Astrocyte (in vitro differentiated cells and primary cell): ENCODE data around the gene TIMELESS. TPM values are rescaled to one million over a fixed set of nuclear protein-coding genes. Genes with fewer than 3 reads are reported as not detected.

Source experiments
- DNase-seq: peaks from one replicate; pipeline ENCODE4 v3.0.0-alpha.2; 2010; ENCODE audit warnings: low read depth
- FAIRE-seq: peaks from 2 replicates; lab custom pipeline; 2011; peaks lifted over from hg19 to GRCh38; lab: Jason Lieb, UNC
- H2AFZ ChIP-seq: 2 replicates; pipeline ENCODE4 v1.6.0; 2012; ENCODE audit warnings: low read depth, low read length, inconsistent platforms
- H3K27ac ChIP-seq: 2 replicates; pipeline ENCODE4 v1.5.1; 2011; ENCODE audit warnings: low read depth, low read length, inconsistent platforms
- H3K27me3 ChIP-seq: 2 replicates; pipeline ENCODE4 v1.6.0; 2011; ENCODE audit warnings: low read length, inconsistent platforms; ENCODE audit not compliant: insufficient read depth
- H3K36me3 ChIP-seq: 2 replicates; pipeline ENCODE4 v1.5.1; 2011; ENCODE audit warnings: low read length, inconsistent platforms; ENCODE audit not compliant: insufficient read depth
- H3K4me1 ChIP-seq: 2 replicates; pipeline ENCODE4 v1.5.1; 2011; ENCODE audit warnings: low read length, inconsistent platforms; ENCODE audit not compliant: insufficient read depth
- H3K4me2 ChIP-seq: 2 replicates; pipeline ENCODE4 v1.6.0; 2012; ENCODE audit warnings: low read length, inconsistent platforms
- H3K4me3 ChIP-seq: 2 replicates; pipeline ENCODE4 v1.5.1; 2011; ENCODE audit warnings: low read depth, mild to moderate bottlenecking, low read length, inconsistent platforms; ENCODE audit not compliant: insufficient read depth
- H3K79me2 ChIP-seq: 2 replicates; pipeline ENCODE4 v1.6.0; 2012; ENCODE audit warnings: mild to moderate bottlenecking, low read length, inconsistent platforms; ENCODE audit not compliant: insufficient read depth
- H3K9ac ChIP-seq: 2 replicates; pipeline ENCODE4 v1.6.0; 2012; ENCODE audit warnings: mild to moderate bottlenecking, low read length, inconsistent platforms
- H3K9me3 ChIP-seq: 2 replicates; pipeline ENCODE4 v1.5.1; 2012; ENCODE audit warnings: low read depth, mild to moderate bottlenecking, low read length, inconsistent platforms; ENCODE audit not compliant: insufficient read depth
- H4K20me1 ChIP-seq: 2 replicates; pipeline ENCODE4 v1.6.0; 2012; ENCODE audit warnings: low read length, inconsistent platforms; ENCODE audit not compliant: insufficient read depth
- H3K27ac Mint-ChIP-seq: one replicate; pipeline ENCODE4 v1.8.0; 2021; ENCODE audit warnings: mild to moderate bottlenecking, mixed read lengths; ENCODE audit not compliant: unreplicated experiment
- H3K27me3 Mint-ChIP-seq: one replicate; pipeline ENCODE4 v1.8.0; 2021; ENCODE audit warnings: low read depth, mixed read lengths; ENCODE audit not compliant: unreplicated experiment
- H3K36me3 Mint-ChIP-seq: one replicate; pipeline ENCODE4 v1.8.0; 2021; ENCODE audit warnings: low read depth, mixed read lengths; ENCODE audit not compliant: unreplicated experiment
- H3K4me1 Mint-ChIP-seq: one replicate; pipeline ENCODE4 v1.8.0; 2021; ENCODE audit warnings: low read depth, mixed read lengths; ENCODE audit not compliant: unreplicated experiment
- H3K4me3 Mint-ChIP-seq: one replicate; pipeline ENCODE4 v1.8.0; 2021; ENCODE audit warnings: mild to moderate bottlenecking, moderate library complexity, mixed read lengths; ENCODE audit not compliant: unreplicated experiment
- H3K9me3 Mint-ChIP-seq: one replicate; pipeline ENCODE4 v1.8.0; 2021; ENCODE audit warnings: mild to moderate bottlenecking, mixed read lengths; ENCODE audit not compliant: unreplicated experiment
- CTCF ChIP-seq: IDR thresholded peaks from 2 replicates; pipeline ENCODE4 v1.5.1; 2011; ENCODE audit warnings: low read depth, mild to moderate bottlenecking, inconsistent platforms, low read length, moderate library complexity; ENCODE audit not compliant: insufficient read depth
- EZH2 ChIP-seq: IDR thresholded peaks from 2 replicates; pipeline ENCODE4 v1.6.1; 2012; ENCODE audit warnings: mild to moderate bottlenecking, low read length, inconsistent platforms; ENCODE audit not compliant: insufficient read depth
- total RNA-seq: library from RNA; stranded (reverse); gene quantifications from 2 replicates; pipeline ENCODE4 v1.2.1, GENCODE V29; 2021

TIMELESS gene
- total RNA-seq, 1 donor from 2014 or later: 8.5 TPM

GRCh38 chr12:56414401-56414800 lies 34.8 kb downstream of the TIMELESS start:
- DNase-seq: no peak
- Mint-ChIP-seq H3K27me3 (no peaks in the 10 kb centered on the region), H3K36me3 (peaks cover 8% of the 10 kb centered on the region), H3K4me3 (no peak overlapping the region), H3K27ac (no peak overlapping the region), H3K9me3 (no peaks in the 10 kb centered on the region), H3K4me1 (no peaks in the 10 kb centered on the region)
- no peaks in the 10 kb centered on the region for H4K20me1 ChIP-seq
- H3K27ac ChIP-seq: no peak overlapping the region
- H3K9ac ChIP-seq: no peak overlapping the region
- no peak overlapping the region for H3K4me2 ChIP-seq
- no peak overlapping the region for H2AFZ ChIP-seq
- no peaks in the 10 kb centered on the region for H3K9me3 ChIP-seq
- no peaks in the 10 kb centered on the region for H3K4me1 ChIP-seq
- H3K27me3 ChIP-seq: no peaks in the 10 kb centered on the region
- peaks cover 14% of the 10 kb centered on the region for H3K36me3 ChIP-seq
- H3K4me3 ChIP-seq: no peak overlapping the region
- no peak for TF ChIP-seq EZH2
- no peak for TF ChIP-seq CTCF
- no peak for FAIRE-seq
- H3K79me2 ChIP-seq: no peaks in the 10 kb centered on the region

GRCh38 chr12:56413392-56413791 lies 35.8 kb downstream of the TIMELESS start:
- no peak overlapping the region for H2AFZ ChIP-seq
- H4K20me1 ChIP-seq: no peaks in the 10 kb centered on the region
- FAIRE-seq (no peak), DNase-seq (no peak)
- Mint-ChIP-seq H3K4me1 (no peaks in the 10 kb centered on the region), H3K9me3 (no peaks in the 10 kb centered on the region), H3K4me3 (no peak overlapping the region), H3K27ac (no peak overlapping the region), H3K36me3 (peaks cover 8% of the 10 kb centered on the region), H3K27me3 (no peaks in the 10 kb centered on the region)
- H3K4me2 ChIP-seq: no peak overlapping the region
- no peaks in the 10 kb centered on the region for H3K27me3 ChIP-seq
- no peak for TF ChIP-seq CTCF
- TF ChIP-seq EZH2: no peak
- no peaks in the 10 kb centered on the region for H3K9me3 ChIP-seq
- no peak overlapping the region for H3K9ac ChIP-seq
- H3K79me2 ChIP-seq: no peaks in the 10 kb centered on the region
- H3K27ac ChIP-seq: no peak overlapping the region
- no peaks in the 10 kb centered on the region for H3K4me1 ChIP-seq
- H3K4me3 ChIP-seq: no peak overlapping the region
- H3K36me3 ChIP-seq: peaks cover 12% of the 10 kb centered on the region

GRCh38 chr12:56411781-56412639 lies 37.2 kb downstream of the TIMELESS start:
- H2AFZ ChIP-seq: no peak overlapping the region
- H3K4me3 ChIP-seq: no peak overlapping the region
- H4K20me1 ChIP-seq: no peaks in the 10 kb centered on the region
- peaks cover under 1% of the 10 kb centered on the region for H3K36me3 ChIP-seq
- no peaks in the 10 kb centered on the region for H3K4me1 Mint-ChIP-seq
- H3K79me2 ChIP-seq: no peaks in the 10 kb centered on the region
- no peaks in the 10 kb centered on the region for H3K4me1 ChIP-seq
- no peak overlapping the region for H3K4me3 Mint-ChIP-seq
- H3K4me2 ChIP-seq: no peak overlapping the region
- H3K9ac ChIP-seq: no peak overlapping the region
- H3K27me3 ChIP-seq: no peaks in the 10 kb centered on the region
- H3K27ac ChIP-seq: no peak overlapping the region
- no peaks in the 10 kb centered on the region for H3K9me3 ChIP-seq
- peaks cover 2% of the 10 kb centered on the region for H3K36me3 Mint-ChIP-seq
- H3K27ac Mint-ChIP-seq: no peak overlapping the region
- no peak for FAIRE-seq
- TF ChIP-seq EZH2: no peak
- no peak for TF ChIP-seq CTCF
- no peaks in the 10 kb centered on the region for H3K9me3 Mint-ChIP-seq
- no peaks in the 10 kb centered on the region for H3K27me3 Mint-ChIP-seq
- DNase-seq: no peak
